ENCODE data around the gene ST3GAL6.
"Not testable (repeated sequence)": the region's sequence is repeated elsewhere in the genome, so short reads cannot be mapped to it uniquely, and the experiment has no call there.

Gene ST3GAL6

GRCh38 chr3:98807011-98807410 lies 43.9 kb downstream of the ST3GAL6 start:
- no peak for DNase-seq

GRCh38 chr3:98807561-98807960 lies 44.4 kb downstream of the ST3GAL6 start:
- no peak for DNase-seq

- DNase-seq: no peak
Observed at GRCh38 chr3:98808071-98808470, 44.9 kb downstream of the ST3GAL6 start.

GRCh38 chr3:98809557-98809956 lies 46.4 kb downstream of the ST3GAL6 start:
- DNase-seq: no peak

GRCh38 chr3:98811048-98811447 lies 47.9 kb downstream of the ST3GAL6 start:
- no peak for DNase-seq

GRCh38 chr3:98812851-98813374 lies 49.8 kb downstream of the ST3GAL6 start:
- DNase-seq: no peak

- no peak for DNase-seq
Observed at GRCh38 chr3:98814817-98815420, 51.8 kb downstream of the ST3GAL6 start.

- DNase-seq: no peak
Observed at GRCh38 chr3:98817547-98818041, 54.5 kb downstream of the ST3GAL6 start.

GRCh38 chr3:98821063-98821462 lies 57.9 kb downstream of the ST3GAL6 start:
- DNase-seq: no peak

- no peak for DNase-seq
Observed at GRCh38 chr3:98823791-98824190, 60.7 kb downstream of the ST3GAL6 start.

- no peak for DNase-seq
Observed at GRCh38 chr3:98824256-98824655, 61.1 kb downstream of the ST3GAL6 start.

GRCh38 chr3:98826126-98826525 lies 63.0 kb downstream of the ST3GAL6 start:
- no peak for DNase-seq

- DNase-seq: no peak
Observed at GRCh38 chr3:98827221-98827920, 64.2 kb downstream of the ST3GAL6 start.

GRCh38 chr3:98829246-98829832 lies 66.2 kb downstream of the ST3GAL6 start:
- no peak for DNase-seq

GRCh38 chr3:98831060-98831459 lies 67.9 kb downstream of the ST3GAL6 start:
- not testable (repeated sequence) for DNase-seq

GRCh38 chr3:98839846-98840245 lies 76.7 kb downstream of the ST3GAL6 start:
- DNase-seq: no peak

- no peak for DNase-seq
Observed at GRCh38 chr3:98843266-98843959, 80.3 kb downstream of the ST3GAL6 start.

All from activated gamma-delta T cell (primary cell).